ENCODE measurements around the gene ITM2A.

ITM2A gene

DNA sequence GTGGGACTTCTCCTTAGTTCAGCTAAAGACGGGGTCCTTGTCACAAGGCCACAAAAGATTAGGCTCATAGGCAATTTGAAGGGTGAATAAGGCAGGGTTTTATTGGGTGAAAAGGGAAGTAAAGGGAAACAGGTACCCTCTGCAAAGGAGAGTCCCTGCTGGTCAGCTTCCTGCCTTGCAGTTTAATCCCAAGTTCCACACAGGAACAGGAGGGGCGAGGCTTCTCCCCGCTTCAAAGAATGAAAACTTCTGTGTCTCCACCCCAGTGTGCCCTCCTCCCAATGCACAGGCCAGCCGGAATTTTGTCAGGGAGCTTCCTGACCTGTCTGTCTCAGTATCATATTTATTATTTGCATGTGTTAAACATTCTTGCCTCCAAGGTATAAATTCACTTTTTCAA, 37.1 kb downstream of the ITM2A start:
- no peaks in the 10 kb centered on the region for H3K79me2 ChIP-seq (ENCODE audit: control insufficient read depth, low read length)
- H3K27me3 ChIP-seq (ENCODE audit: control insufficient read depth, low read length): no peaks in the 10 kb centered on the region
- no peaks in the 10 kb centered on the region for H3K9me3 ChIP-seq (ENCODE audit: control insufficient read depth, insufficient read depth, low read length)

DNA sequence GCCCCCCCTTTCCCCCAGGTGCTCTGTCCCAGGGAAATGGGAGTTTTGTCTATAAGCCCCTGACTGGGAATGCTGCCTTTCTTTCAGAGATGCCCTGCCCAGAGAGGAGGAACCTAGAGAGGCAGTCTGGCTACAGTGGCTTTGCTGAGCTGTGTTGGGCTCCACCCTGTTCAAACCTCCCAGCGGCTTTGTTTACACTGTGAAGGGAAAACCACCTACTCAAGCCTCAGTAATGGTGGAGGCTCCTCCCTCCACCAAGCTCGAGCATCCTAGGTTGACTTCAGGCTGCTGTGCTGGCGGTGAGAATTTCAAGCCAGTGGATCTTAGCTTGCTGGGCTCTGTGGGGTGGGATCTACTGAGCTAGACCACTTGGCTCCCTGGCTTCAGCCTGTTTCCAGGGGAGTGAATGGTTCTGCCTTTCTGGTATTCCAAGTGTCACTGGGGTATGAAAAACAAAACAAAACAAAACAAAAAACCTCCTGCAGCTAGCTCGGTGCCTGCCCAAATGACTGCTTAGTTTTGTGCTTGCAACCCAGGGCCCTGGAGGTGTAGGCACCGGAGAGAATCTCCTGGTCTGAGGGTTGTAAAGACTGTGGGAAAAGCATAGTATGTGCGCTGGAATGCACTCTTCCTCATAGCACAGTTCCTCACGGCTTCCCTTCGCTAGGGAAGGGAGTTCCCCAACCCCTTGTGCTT, 41.7 kb downstream of the ITM2A start:
- H3K27me3 ChIP-seq (ENCODE audit: control insufficient read depth, low read length): no peaks in the 10 kb centered on the region
- H3F3A ChIP-seq (ENCODE audit: control insufficient read depth, insufficient read depth): no peaks in the 10 kb centered on the region
- H4K20me1 ChIP-seq (ENCODE audit: control insufficient read depth, insufficient read depth, low read depth, low read length): no peaks in the 10 kb centered on the region
- no peaks in the 10 kb centered on the region for H3K4me1 ChIP-seq (ENCODE audit: control insufficient read depth, low read length)
- no peaks in the 10 kb centered on the region for H3K36me3 ChIP-seq (ENCODE audit: control insufficient read depth, low read length)
- no peaks in the 10 kb centered on the region for H3K9me2 ChIP-seq (replicated peaks; ENCODE audit: control insufficient read depth, low read length)
- H3K79me2 ChIP-seq (ENCODE audit: control insufficient read depth, low read length): no peaks in the 10 kb centered on the region
- no peaks in the 10 kb centered on the region for H3K9me3 ChIP-seq (ENCODE audit: control insufficient read depth, insufficient read depth, low read length)
- H3K4me2 ChIP-seq (ENCODE audit: low read length): no peak overlapping the region
- no peak overlapping the region for H3K27ac ChIP-seq (ENCODE audit: low read depth, low read length)
- H3K4me3 ChIP-seq (ENCODE audit: low read length): no peak overlapping the region
- TF ChIP-seq, protein P1, sequence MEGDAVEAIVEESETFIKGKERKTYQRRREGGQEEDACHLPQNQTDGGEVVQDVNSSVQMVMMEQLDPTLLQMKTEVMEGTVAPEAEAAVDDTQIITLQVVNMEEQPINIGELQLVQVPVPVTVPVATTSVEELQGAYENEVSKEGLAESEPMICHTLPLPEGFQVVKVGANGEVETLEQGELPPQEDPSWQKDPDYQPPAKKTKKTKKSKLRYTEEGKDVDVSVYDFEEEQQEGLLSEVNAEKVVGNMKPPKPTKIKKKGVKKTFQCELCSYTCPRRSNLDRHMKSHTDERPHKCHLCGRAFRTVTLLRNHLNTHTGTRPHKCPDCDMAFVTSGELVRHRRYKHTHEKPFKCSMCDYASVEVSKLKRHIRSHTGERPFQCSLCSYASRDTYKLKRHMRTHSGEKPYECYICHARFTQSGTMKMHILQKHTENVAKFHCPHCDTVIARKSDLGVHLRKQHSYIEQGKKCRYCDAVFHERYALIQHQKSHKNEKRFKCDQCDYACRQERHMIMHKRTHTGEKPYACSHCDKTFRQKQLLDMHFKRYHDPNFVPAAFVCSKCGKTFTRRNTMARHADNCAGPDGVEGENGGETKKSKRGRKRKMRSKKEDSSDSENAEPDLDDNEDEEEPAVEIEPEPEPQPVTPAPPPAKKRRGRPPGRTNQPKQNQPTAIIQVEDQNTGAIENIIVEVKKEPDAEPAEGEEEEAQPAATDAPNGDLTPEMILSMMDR (IDR thresholded peaks at IDR 0.05; ENCODE audit: low read depth, low read length, poor library complexity, severe bottlenecking): no peak
- TF ChIP-seq EZH2phosphoT487 (IDR thresholded peaks at IDR 0.05; ENCODE audit: borderline replicate concordance, low read length): no peak

More for the DNA sequence above, 37.1 kb downstream of the ITM2A start:
- Histone ChIP-seq H3K27ac (ENCODE audit: low read depth, low read length) (no peak overlapping the region), H3K4me1 (ENCODE audit: control insufficient read depth, low read length) (no peaks in the 10 kb centered on the region), H3F3A (ENCODE audit: control insufficient read depth, insufficient read depth) (no peaks in the 10 kb centered on the region), H3K9me2 (replicated peaks; ENCODE audit: control insufficient read depth, low read length) (no peaks in the 10 kb centered on the region), H3K36me3 (ENCODE audit: control insufficient read depth, low read length) (no peaks in the 10 kb centered on the region), H3K4me2 (ENCODE audit: low read length) (no peak overlapping the region), H4K20me1 (ENCODE audit: control insufficient read depth, insufficient read depth, low read depth, low read length) (no peaks in the 10 kb centered on the region), H3K4me3 (ENCODE audit: low read length) (no peak overlapping the region)
- TF ChIP-seq EZH2phosphoT487 (IDR thresholded peaks at IDR 0.05; ENCODE audit: borderline replicate concordance, low read length): no peak
- TF ChIP-seq, protein P1 (IDR thresholded peaks at IDR 0.05; ENCODE audit: low read depth, low read length, poor library complexity, severe bottlenecking): no peak

All from DOHH2 (cell line).